HG02840 (cell line): Measurements from ENCODE around the gene STAT3.
"Not testable (repeated sequence)": the region's sequence is repeated elsewhere in the genome, so short reads cannot be mapped to it uniquely, and the experiment has no call there.

ENCODE experiments used
- ATAC-seq: cut with Tn5 transposase; IDR thresholded peaks from one replicate; pipeline ENCODE4 v1.9.1; 2021; ENCODE audit warnings: mild to moderate bottlenecking, moderate library complexity, moderate number of reproducible peaks; ENCODE audit not compliant: unreplicated experiment, low FRiP score

The STAT3 gene

DNA sequence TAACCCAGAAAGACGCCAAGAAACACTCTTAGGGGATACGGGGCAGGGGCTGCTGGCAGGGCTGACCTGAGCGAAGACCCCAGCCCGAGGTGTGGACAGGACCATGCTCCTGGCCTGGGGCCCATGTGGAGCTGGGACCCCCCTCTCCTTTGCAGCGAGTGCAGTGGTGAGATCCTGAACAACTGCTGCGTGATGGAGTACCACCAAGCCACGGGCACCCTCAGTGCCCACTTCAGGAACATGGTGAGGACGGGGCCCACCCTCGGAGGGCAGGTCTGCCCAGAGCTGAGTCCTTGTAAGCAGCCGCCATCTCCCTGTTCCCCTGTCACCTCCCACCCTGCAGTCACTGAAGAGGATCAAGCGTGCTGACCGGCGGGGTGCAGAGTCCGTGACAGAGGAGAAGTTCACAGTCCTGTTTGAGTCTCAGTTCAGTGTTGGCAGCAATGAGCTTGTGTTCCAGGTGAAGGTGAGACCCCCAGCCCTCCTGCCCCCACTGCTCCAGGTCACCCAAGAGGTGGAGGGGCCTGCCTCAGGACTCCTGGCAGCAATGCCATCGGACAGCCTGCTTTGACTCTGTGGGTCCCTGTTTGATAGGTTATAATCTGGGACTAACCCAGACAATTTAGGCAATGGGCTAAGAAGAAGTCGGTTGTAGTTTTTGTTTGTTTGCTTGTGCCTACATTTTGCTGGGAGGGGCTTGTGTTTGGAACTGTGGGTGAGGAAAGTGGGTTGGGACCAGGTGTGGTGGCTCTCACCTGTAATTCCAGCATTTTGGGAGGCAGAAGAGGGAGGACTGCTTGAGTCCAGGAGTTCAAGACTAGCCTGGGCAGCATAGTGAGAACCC, 83.8 kb downstream of the STAT3 start:
- ATAC-seq = no peak

DNA sequence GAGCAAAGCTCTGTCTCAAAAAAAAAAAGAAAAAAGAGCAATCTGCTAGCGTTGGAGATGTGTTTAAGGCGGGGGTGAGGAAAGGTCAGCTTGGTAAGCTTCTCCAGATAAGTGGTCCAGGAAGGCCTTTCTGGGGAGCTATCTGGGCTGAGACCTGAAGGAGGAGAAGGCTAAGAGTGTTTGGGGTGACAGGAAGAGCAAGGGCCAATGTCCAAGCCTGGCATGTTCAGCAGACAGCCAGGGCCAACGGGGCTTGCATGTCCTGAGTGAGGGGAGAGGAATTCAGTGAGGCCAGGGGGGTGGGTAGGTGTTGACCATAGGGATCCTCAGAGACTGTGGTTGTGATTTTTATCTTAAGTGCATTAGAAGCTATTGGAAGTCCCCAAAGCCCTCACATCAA, 84.5 kb downstream of the STAT3 start:
- ATAC-seq = no peak

- ATAC-seq = no peak
Measured at GRCh38 chr17:42301022-42301421, 87.2 kb downstream of the STAT3 start.

DNA sequence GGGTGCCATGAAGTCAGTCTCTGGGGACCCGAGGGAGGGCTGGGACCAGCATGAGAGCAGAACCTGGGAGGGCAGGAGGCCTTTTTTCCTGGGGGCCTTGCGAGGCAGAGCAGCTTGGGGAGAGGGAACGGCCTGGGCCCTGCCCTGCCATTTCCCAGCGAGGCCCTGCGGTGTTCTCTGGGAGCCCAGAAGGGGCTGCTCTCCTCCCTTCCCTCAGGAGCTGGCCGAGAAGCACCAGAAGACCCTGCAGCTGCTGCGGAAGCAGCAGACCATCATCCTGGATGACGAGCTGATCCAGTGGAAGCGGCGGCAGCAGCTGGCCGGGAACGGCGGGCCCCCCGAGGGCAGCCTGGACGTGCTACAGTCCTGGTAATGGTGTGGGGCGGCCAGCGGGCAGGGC, 88.3 kb downstream of the STAT3 start:
- not testable (repeated sequence) for ATAC-seq

GRCh38 chr17:42299361-42299760, 88.9 kb downstream of the STAT3 start:
- ATAC-seq = not testable (repeated sequence)

GRCh38 chr17:42297775-42298174, 90.5 kb downstream of the STAT3 start:
- not testable (repeated sequence) for ATAC-seq

DNA sequence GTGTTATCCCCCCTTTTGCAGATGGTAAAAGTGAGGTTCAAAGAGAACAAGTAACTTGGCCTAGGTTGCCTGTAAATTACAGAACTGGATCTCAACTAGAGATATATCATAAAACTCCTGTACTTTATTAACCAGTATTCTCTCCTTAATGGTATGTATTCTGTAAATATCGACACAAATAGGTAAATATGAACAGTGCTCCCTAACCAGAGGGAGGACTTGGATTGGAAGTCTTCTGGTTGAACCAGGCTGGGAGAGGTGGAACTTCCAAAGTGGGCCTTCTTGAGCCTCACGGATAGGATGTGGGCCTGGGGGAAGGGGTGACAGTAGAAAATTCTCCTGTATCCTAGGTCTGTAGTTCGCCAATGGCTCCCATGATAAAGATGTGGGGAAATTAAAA, 92.2 kb downstream of the STAT3 start:
- ATAC-seq = no peak

- no peak for ATAC-seq
Measured at GRCh38 chr17:42294469-42295398, 93.5 kb downstream of the STAT3 start.

GRCh38 chr17:42291129-42291528, 97.1 kb downstream of the STAT3 start:
- no peak for ATAC-seq

DNA sequence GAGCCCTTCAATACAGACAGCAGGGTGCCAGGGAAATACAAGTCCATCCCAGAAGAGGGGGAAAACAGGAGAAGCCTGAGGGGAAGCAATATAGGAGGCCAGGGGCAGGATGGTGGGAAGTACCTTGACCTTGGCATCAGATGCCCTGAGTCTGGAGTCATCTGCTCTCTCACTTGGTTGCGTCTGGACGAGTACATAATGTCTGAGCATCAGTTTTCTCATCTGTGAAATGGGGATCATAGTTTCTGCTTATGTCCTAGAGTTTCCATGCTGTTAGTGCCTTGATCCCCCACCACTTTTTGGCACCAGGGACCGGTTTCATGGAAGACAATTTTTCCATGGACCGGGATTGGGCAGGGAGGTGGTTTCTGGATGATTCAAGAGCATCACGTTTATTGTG, 97.7 kb downstream of the STAT3 start:
- ATAC-seq = no peak

DNA sequence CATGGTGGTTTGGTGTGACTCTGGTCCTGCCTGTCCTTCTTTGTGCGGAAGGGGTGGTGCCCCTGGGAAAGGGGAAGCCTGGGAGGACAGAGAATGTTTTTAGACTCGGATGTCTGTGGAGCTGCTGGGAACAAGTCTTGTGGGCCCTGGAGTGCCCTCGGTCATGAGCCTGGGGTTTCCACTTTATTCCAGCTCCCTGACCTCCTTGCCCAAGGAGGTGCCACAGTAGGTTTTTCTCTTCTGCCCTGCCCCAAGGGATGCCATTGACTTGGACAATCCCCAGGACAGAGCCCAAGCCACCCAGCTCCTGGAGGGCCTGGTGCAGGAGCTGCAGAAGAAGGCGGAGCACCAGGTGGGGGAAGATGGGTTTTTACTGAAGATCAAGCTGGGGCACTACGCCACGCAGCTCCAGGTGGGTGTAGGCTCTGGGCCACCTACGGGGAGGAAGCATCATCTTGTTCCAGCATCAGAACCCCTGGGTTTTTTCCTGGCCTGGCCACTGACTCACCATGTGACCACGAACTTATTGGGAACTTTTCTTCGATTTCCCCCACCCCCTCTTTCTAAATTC, 98.5 kb downstream of the STAT3 start:
- ATAC-seq = no peak

DNA sequence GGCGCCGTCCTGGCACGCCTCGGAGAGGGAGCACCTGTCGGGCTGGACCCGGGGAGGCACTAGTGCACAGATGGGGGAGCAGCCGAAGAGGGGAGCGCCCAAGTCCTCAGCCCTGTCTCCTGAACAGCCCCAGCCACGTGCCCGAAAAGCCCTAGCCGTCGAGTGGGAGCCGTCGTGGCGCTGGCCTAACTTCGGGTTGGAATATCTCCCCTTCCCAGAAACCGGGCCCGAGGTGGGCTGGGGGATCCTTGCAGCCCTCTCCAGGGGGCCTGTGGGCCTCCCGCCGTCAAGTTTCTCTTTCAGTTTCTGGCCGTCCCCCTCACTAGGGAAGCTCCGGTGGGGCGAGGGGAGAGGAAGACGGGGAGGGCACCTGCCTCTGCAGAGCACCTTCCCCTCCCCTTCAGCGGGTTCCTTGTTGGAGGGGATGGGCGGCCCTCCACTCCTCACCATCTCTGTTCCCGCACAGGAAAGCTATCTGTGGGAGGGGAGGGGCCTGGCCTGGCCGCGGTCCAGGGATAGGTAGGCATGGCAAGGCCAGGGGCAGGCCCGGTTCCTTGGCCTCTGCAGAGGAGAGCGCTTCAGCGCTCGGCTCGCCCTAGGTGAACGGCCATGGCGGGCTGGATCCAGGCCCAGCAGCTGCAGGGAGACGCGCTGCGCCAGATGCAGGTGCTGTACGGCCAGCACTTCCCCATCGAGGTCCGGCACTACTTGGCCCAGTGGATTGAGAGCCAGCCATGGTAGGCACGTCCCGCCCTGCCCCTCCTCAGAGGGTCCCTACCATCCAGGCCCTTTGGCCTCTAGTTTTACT, 99.2 kb downstream of the STAT3 start:
- ATAC-seq = no peak

- ATAC-seq = no peak
Measured at GRCh38 chr17:42287977-42288802, 100.1 kb downstream of the STAT3 start, which contains the start of gene STAT5A. STAT5A (plus strand) TSS chr17:42288498; CDS start chr17:42289412, 914 bp downstream.

- ATAC-seq = no peak
Measured at GRCh38 chr17:42287305-42287976, 100.8 kb downstream of the STAT3 start.

DNA sequence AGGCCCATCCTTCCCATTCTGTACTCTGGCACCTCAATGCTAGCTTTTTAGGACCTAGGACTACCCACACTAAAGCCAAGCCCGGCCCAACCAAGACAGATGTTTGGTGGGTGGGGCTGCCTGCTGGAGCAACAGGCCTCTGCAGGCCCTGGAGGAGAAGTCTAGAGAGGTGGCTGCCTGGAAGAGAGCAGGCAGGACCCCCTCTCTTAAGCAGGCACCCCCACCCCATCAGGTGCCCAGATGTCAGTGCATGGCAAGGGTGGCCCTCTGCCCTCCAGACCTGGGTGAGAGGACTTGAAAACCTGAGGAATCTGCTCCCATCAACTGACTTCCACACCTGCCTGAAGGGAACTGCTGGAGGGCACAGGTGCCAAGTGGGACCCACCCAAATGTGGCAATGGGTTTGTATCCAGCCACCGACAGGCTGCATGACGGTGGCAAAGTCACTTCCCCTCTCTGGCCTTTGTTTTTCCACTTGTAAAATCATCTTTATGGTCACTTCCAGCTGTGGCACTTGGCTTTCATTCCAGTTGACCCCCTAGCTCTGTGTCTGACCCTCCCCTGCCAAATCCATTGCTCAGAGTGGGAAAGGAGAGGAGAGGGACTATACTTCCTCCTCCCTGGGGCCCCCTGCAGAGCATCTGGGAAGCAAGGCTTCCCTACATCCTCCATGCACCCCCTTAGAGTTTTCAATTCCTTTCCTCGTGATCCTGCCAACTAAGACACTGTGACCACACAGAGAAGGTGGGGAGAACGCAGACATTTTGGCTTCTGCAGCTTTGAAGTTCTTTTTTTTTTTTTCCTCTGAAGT, 101.6 kb downstream of the STAT3 start:
- ATAC-seq = no peak

- ATAC-seq = no peak
Measured at GRCh38 chr17:42285346-42286050, 102.7 kb downstream of the STAT3 start.

DNA sequence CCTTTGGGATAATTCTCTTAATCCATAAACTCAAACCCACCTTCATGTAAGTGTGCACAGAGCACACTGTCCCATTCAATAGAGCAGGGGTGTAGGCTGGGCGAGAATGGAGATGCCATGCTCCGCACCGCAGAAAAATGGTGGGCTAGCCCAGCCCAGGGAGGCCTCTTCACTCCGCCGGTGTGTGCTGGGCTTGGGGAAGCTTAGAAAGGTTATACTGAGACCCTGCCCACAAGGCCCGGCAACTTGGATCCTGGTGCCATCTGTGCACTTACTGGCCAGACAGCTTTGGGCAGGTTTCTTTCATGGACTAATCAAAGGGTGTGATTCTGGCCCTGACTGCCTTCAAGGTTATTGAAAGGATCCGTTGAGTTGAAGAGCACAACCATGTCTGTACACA, 103.7 kb downstream of the STAT3 start:
- ATAC-seq = no peak
